Stimulated activated CD8-positive, alpha-beta memory T cell treated with anti-CD3 and anti-CD28 coated beads, Interleukin-15, amount 100 ng/mL, for 1 hour (primary cell): ENCODE results near the gene HNRNPF.
A peak's percentile ranks its signal among the peaks of the same experiment; 100 is the strongest.
"Not testable (repeated sequence)": the region's sequence is repeated elsewhere in the genome, so short reads cannot be mapped to it uniquely, and the experiment has no call there.

Experiments
- DNase-seq: peaks from one replicate; pipeline ENCODE4 v3.0.0-alpha.2; 2020; ENCODE audit warnings: low read depth

HNRNPF gene

GRCh38 chr10:43408710-43409384 is at the start of gene HNRNPF:
Gene HNRNPF, minus strand, starts transcription at chr10:43409186. Its CDS starts 21,302 bp downstream, at chr10:43387884.
- DNase-seq, result peak; percentile 82

- DNase-seq, result no peak
Observed at GRCh38 chr10:43458227-43458626, 49.2 kb upstream of the HNRNPF start.

DNA sequence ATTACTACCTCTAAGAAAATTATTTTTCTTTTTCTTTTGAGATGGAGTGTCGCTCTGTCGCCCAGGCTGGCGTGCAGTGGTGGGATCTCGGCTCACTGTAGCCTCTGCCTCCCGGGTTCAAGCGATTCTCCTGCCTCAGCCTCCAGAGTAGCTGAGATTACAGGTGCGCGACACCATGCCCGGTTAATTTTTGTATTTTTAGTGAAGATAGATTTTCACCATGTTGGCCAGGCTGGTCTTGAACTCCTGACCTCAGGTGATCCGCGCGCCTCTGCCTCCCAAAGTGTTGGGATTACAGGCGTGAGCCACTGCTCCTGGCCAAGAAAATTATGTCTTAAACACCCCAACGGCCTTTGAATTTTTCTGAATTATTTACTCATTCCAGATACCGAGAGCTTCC is 47.6 kb upstream of the HNRNPF start:
- DNase-seq, result not testable (repeated sequence)

- DNase-seq, result not testable (repeated sequence)
Observed at GRCh38 chr10:43454025-43454424, 45.0 kb upstream of the HNRNPF start.

GRCh38 chr10:43453266-43453831 is 44.4 kb upstream of the HNRNPF start:
- DNase-seq, result no peak

DNA sequence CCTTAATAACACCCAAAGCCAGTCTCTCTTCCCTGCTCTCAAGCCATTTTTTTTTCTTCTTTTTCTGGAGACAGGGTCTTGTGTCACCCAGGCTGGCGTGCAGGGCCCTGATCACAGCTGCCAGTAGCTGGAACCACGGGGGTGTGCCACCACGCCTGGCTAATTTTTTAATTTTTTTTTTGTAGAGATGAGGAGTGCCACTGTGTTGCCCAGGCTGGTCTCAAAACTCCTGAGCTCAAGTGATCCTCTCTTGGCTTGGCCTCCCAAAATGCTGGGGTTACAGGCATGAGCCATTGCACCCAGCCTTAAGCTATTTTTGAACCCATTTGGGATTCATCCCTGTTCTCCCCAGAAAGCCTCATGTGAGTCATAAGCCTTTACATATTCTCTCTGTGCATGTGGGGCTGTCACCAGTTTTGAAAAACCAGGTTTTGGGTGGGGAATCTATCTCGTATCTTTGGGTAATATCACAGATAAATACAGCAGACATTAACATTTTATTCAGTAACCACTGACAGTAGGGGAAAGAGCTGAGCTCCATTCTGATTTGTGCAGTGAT is 43.4 kb upstream of the HNRNPF start:
- DNase-seq, result no peak

DNA sequence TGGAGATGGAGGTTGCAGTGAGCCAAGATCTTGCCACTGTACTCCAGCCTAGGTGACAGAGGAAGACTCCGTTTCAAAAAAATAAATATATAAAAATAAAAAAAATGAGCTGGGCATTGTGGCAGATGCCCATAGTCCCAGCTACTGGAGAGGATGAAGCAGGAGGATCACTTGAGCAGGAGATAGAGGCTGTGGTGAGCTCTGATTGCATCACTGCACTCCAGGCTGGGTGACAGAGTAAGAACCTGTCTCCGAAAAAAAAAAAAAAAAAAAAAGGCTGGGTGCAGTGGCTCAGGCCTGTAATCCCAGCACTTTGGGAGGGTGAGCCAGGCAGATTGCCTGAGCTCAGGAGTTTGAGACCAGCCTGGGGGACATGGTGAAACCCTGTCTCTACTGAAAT is 39.8 kb upstream of the HNRNPF start:
- no peak for DNase-seq

DNA sequence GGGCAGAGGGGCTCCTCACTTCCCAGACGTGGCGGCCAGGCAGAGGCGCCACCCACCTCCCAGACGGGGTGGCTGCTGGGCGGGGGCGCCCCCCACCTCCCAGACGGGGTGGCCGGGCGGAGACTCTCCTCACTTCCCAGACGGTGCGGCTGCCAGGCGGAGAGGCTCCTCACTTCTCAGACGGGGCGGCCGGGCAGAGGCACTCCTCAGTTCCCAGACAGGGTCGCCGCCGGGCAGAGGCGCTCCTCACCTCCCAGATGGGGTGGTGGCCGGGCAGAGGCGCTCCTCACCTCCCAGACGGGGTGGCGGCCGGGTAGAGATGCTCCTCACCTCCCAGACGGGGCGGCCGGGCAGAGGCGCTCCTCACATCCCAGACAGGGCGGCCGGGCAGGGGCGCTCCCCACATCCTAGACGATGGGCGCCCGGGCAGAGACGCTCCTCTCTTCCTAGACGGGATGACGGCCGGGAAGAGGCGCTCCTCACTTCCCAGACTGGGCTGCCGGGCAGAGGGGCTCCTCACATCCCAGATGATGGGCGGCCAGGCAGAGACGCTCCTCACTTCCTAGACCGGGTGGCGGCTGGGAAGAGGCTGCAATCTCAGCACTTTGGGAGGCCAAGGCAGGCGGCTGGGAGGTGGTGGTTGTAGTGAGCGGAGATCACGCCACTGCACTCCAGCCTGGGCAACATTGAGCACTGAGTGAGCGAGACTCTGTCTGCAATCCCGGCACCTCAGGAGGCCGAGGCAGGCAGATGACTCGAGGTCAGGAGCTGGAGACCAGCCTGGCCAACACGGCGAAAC is 37.4 kb upstream of the HNRNPF start:
- DNase-seq, result not testable (repeated sequence)

DNA sequence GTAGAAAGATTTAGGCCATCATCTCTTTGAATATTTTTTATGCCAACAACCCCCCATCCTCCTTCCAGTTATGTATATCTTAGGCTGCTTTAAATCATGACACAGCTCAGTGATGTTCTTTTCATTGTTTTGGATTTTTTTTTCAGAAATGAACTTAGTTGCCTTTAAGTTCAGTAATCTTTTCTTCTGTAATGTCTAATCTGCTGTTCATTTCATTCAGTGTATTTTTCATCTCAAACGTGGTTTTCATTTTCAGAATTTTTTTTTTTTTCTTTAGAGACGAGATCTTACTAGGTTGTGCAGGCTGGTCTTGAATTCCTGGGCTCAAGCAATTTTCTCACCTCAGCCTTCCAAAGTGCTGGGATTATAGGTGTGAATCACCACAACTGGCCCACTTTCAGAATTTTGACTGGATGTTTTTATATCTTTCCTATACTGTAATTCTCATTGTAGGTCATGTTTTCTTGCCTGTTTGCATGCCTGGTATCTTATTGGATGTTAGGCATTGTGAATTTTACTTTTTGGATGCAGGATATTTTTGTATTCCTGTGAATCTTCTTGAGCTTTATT is 36.0 kb upstream of the HNRNPF start:
- no peak for DNase-seq

GRCh38 chr10:43444323-43444722 is 35.3 kb upstream of the HNRNPF start:
- no peak for DNase-seq

- no peak for DNase-seq
Observed at GRCh38 chr10:43440463-43441134, 31.6 kb upstream of the HNRNPF start.

DNA sequence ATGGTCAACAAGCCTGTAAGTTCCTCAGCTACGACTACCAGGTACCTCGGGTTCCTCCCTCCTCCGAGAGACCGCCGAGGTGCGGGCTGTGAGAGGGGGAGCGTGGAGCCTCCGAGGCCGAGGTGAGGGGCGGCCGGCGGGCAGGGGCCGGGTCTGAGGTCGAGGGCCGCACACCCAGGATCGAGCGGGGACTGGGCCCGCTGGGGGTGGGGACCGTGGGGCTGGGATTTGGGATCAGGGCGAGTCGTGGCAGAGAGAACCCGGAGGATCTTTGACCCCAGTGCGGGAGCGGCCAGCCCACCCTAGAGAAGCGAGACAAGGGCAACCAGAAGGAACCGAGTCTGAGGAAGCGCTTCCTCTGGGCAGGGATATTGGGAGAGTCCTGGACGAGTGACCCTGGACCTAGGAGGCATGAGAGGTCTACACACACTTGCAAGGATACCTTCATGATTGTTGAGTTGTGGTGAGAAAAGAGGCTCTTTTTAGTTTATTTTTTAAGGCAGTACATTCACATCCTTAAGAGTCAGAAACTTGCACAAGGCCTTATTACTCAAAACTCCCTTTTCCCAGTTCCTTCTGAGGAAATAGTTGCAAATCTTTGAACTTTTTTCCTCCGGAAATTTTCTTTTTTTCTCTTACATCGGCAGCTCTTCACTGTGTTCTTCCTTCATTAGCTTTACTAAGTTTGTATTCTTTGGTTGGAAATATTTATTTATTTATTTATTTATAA is 28.3 kb upstream of the HNRNPF start:
- DNase-seq, result no peak

DNA sequence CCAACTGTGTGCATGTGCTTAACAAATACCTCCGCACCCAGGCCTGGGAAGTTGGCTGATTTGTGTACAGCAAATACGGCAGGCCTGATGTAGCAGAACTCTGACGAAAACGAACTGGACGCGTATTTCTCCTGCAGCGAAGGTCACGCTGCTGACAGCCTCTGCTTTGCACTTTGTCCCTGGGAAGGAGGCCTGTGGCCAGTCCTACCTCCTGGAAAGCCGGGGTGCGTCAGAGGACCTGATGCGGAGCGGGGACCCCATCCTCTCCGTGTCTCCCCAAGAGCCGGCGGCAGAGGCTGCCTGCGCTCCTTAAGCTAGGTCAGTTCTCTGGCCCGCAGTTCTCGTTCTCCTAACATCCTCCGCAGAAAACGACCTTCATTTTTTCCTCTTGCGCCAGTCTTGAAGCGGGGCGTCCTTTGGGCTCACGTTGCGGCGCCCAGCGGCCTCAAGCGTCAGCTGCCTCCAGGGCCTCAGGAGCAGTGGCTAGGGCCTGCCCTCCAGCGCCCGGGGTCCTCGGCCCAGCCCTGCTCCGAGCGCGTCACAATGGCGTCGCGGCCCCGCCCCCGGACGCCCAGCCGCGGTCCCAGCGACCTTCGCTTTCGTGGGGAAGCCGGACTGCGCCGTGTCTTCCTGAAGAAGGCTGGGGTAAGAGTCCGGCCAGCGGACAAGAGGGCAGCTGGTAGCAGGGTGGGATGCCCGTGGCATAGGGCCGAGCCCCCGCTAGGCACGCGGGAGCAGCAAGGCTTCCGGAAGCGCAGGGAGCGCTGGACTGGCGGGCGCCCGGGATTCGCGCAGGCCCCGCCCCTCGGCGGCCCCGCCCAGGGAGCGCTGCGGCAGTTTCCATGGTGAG is 27.5 kb upstream of the HNRNPF start, which contains the start of gene ZNF487:
TSS of gene ZNF487 (plus strand) at position 821 of the 850 bp plus-strand sequence. CDS start 38,703 bp downstream, outside the sequence.
- DNase-seq, result peak; percentile 80

GRCh38 chr10:43430926-43431663 is 22.1 kb upstream of the HNRNPF start:
- no peak for DNase-seq

GRCh38 chr10:43427166-43427825 is 18.3 kb upstream of the HNRNPF start:
- DNase-seq, result no peak

DNA sequence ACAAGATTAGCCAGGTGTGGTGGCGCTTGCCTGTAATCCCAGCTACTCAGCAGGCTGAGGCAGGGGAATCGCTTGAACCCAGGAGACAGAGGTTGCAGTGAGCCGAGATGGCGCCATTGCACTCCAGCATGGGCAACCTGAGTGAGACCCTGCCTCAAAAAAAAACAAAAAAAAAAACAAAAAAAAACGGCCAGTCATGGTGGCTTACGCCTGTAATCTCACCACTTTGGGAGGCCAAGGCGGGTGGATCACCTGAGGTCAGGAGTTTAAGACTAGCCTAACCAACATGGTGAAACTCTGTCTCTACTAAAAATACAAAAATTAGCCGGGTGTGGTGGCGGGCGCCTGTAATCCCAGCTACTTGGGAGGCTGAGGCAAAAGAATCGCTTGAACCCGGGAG is 17.5 kb upstream of the HNRNPF start:
- not testable (repeated sequence) for DNase-seq

DNA sequence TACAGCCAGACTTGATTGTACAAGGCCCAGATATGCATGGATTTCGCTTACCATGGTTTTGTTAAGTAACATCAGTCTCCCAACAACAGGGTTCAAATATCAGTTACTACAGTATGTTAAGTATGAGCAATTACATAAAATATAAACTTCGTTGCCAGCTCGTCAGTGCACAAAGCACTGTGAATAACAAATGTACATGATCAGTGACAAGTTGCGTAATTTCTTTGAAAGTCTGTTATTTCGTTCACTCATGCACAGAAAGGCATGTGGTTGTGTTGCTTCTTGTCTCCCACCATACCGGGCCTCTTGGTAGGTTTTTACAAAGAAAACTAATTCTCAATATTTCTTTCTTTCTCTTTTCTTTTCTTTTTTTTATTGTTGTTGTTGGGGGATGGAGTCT is 15.4 kb upstream of the HNRNPF start:
- no peak for DNase-seq

- DNase-seq, result not testable (repeated sequence)
Observed at GRCh38 chr10:43421944-43422343, 13.0 kb upstream of the HNRNPF start.

- DNase-seq, result no peak
Observed at GRCh38 chr10:43421519-43421918, 12.5 kb upstream of the HNRNPF start.
